Measurements from ENCODE around the gene MED12L.

DNA sequence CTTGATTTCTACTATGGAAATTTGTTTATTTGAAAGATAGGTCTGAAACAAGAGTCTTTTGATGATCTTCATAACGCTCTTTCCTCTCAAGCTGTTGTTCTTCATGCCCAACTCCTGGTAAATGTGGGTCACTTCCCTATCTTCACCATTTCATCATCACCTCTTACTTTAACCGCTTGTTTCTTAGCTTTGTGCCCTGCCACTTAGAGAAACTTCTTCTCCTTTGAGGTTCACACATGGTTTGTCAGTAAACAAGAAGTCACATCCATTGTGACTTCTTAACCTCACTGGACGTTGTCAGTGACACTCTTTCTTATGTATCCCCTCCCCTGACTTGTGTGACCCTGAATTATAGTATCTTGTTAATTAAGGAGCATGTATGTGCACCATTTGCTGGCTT is 260.8 kb downstream of the MED12L start:
- TF ChIP-seq, protein P1, sequence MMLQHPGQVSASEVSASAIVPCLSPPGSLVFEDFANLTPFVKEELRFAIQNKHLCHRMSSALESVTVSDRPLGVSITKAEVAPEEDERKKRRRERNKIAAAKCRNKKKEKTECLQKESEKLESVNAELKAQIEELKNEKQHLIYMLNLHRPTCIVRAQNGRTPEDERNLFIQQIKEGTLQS (IDR thresholded peaks at IDR 0.05): no peak
- no peak for TF ChIP-seq POLR2A (IDR thresholded peaks at IDR 0.05; ENCODE audit: borderline replicate concordance, extremely low read depth, insufficient read depth, insufficient read length)
- no peak for TF ChIP-seq JUND (IDR thresholded peaks at IDR 0.05)
- TF ChIP-seq, protein P2, sequence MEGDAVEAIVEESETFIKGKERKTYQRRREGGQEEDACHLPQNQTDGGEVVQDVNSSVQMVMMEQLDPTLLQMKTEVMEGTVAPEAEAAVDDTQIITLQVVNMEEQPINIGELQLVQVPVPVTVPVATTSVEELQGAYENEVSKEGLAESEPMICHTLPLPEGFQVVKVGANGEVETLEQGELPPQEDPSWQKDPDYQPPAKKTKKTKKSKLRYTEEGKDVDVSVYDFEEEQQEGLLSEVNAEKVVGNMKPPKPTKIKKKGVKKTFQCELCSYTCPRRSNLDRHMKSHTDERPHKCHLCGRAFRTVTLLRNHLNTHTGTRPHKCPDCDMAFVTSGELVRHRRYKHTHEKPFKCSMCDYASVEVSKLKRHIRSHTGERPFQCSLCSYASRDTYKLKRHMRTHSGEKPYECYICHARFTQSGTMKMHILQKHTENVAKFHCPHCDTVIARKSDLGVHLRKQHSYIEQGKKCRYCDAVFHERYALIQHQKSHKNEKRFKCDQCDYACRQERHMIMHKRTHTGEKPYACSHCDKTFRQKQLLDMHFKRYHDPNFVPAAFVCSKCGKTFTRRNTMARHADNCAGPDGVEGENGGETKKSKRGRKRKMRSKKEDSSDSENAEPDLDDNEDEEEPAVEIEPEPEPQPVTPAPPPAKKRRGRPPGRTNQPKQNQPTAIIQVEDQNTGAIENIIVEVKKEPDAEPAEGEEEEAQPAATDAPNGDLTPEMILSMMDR (IDR thresholded peaks at IDR 0.05 in 2 of 3, conservative IDR thresholded peaks at IDR 0.05 in 1 of 3; ENCODE audit: borderline replicate concordance in 1 of 3, insufficient read depth in 1 of 3, low read depth in 2 of 3, low read length in 2 of 3): no peak
